Karpas-422 (cell line): ENCODE data around the gene SLC39A12. TPM values are rescaled to one million over a fixed set of nuclear protein-coding genes. Genes with fewer than 3 reads are reported as not detected.

Experiments
- DNase-seq: peaks from one replicate; pipeline ENCODE4 v3.0.0-alpha.2; 2015
- H2AFZ ChIP-seq: fragments of 200-600 bp; sonication (generic); 2 replicates; pipeline ENCODE4 v1.6.1; 2014; ENCODE audit warnings: antibody characterized with exemption, low read length, mixed read lengths
- H3K27ac ChIP-seq: fragments of 200-600 bp; sonication (generic); 2 replicates; pipeline ENCODE4 v1.5.1; 2014; ENCODE audit warnings: mild to moderate bottlenecking, low read length, moderate library complexity
- H3K27me3 ChIP-seq: fragments of 200-600 bp; sonication (generic); 2 replicates; pipeline ENCODE4 v1.6.1; 2014; ENCODE audit warnings: low read length, mixed read lengths
- H3K36me3 ChIP-seq: fragments of 200-600 bp; sonication (generic); 2 replicates; pipeline ENCODE4 v1.6.1; 2014; ENCODE audit warnings: low read length, mixed read lengths; ENCODE audit not compliant: insufficient read depth
- H3K4me1 ChIP-seq: fragments of 200-600 bp; sonication (generic); 2 replicates; pipeline ENCODE4 v1.6.1; 2014; ENCODE audit warnings: mild to moderate bottlenecking, low read length, mixed read lengths
- H3K4me2 ChIP-seq: fragments of 200-600 bp; sonication (generic); 2 replicates; pipeline ENCODE4 v1.6.1; 2014; ENCODE audit warnings: low read length, low read depth, mild to moderate bottlenecking; ENCODE audit not compliant: poor library complexity, severe bottlenecking
- H3K4me3 ChIP-seq: fragments of 200-600 bp; sonication (generic); 2 replicates; pipeline ENCODE4 v1.5.1; 2014; ENCODE audit warnings: mild to moderate bottlenecking, antibody characterized with exemption, low read length, mixed read lengths
- H3K79me2 ChIP-seq: fragments of 200-600 bp; sonication (generic); 2 replicates; pipeline ENCODE4 v1.6.1; 2014; ENCODE audit warnings: mild to moderate bottlenecking, low read length, mixed read lengths
- H3K9ac ChIP-seq: fragments of 200-600 bp; sonication (generic); 2 replicates; pipeline ENCODE4 v1.6.0; 2014; ENCODE audit warnings: low read length
- H3K9me2 ChIP-seq: fragments of 200-600 bp; sonication (generic), shearing (Covaris generic); replicated peaks from 2 replicates; pipeline ENCODE4 v1.6.0; 2014; ENCODE audit warnings: mild to moderate bottlenecking, low read length, moderate library complexity; ENCODE audit not compliant: insufficient read depth
- H3K9me3 ChIP-seq: fragments of 300-700, 200-600 bp; sonication (generic); 2 replicates; pipeline ENCODE4 v1.6.1; 2014; ENCODE audit warnings: low read length, mixed read lengths
- H4K20me1 ChIP-seq: fragments of 200-600 bp; sonication (generic); 2 replicates; pipeline ENCODE4 v1.6.1; 2014; ENCODE audit warnings: mild to moderate bottlenecking, antibody characterized with exemption, low read length, low read depth; ENCODE audit not compliant: insufficient read depth
- total RNA-seq: library from RNA; depleted of rRNA; stranded (reverse); fragments of >200 nt; shearing (Covaris generic); gene quantifications from 2 replicates; pipeline ENCODE4 v1.2.3, GENCODE V29; 2014; ENCODE audit warnings: low replicate concordance

Gene SLC39A12
- total RNA-seq, 1 experiment from 2014 or later, result not detected

DNA sequence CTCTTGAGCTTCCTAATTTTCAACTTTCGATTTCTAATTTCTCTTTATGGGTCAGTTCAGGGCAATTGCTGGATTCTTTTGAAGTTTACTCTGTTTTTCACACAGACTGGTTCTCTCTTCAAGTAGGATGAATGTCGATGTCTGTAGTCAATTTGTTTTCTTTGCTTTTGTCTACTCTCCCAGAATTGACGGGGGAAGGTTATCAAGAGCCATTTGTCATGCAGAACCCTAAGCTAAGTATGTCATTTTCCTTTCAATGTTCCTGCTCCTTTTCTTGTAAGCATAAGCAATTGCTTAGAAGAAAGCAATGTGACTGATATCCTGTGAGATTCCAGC is 53.7 kb downstream of the SLC39A12 start:
- Histone ChIP-seq H3K9ac (no peak overlapping the region), H3K4me1 (no peaks in the 10 kb centered on the region), H3K9me3 (no peaks in the 10 kb centered on the region), H3K9me2 (no peaks in the 10 kb centered on the region), H4K20me1 (no peaks in the 10 kb centered on the region), H3K27ac (no peak overlapping the region), H3K27me3 (no peaks in the 10 kb centered on the region), H2AFZ (no peak overlapping the region), H3K4me3 (no peak overlapping the region), H3K36me3 (no peaks in the 10 kb centered on the region), H3K79me2 (no peaks in the 10 kb centered on the region), H3K4me2 (no peak overlapping the region)
- no peak for DNase-seq

DNA sequence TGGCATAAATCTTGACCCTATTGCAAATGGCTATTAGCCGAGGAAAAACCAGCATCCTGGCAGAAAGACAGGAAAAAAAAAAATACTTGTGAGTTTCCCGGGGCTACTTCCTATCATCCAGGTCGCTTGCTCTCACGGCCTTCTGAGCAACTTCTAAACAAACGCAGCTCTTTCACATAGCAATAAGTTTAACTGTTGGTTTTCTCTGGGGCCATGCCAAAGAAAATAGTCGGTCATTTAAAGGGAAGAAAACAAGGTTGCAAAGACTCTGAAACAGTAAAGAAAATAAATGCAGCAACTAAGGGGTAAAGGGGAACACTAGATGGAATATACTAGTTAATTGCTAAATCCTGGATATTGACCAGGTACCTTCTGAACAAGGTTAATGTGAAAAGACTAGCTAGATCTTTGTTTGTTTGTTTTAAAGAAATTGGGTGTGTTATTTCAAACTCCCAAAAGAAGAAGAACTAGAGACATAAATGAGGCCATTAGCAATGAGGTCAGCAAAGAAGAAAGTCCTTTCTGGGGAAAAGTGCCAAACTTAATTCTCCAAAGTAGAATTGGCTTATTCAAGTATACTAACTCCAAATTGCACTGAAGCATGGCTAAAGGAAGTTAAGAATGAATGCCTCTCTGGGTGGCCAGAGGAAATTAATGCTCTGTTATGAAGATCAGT is 54.2 kb downstream of the SLC39A12 start:
- H3K9ac ChIP-seq, result no peak overlapping the region
- no peaks in the 10 kb centered on the region for H3K79me2 ChIP-seq
- DNase-seq, result no peak
- H3K4me3 ChIP-seq, result no peak overlapping the region
- no peak overlapping the region for H3K4me2 ChIP-seq
- no peaks in the 10 kb centered on the region for H3K4me1 ChIP-seq
- no peak overlapping the region for H2AFZ ChIP-seq
- H4K20me1 ChIP-seq, result no peaks in the 10 kb centered on the region
- H3K36me3 ChIP-seq, result no peaks in the 10 kb centered on the region
- H3K9me2 ChIP-seq, result no peaks in the 10 kb centered on the region
- H3K27me3 ChIP-seq, result no peaks in the 10 kb centered on the region
- no peak overlapping the region for H3K27ac ChIP-seq
- no peaks in the 10 kb centered on the region for H3K9me3 ChIP-seq

DNA sequence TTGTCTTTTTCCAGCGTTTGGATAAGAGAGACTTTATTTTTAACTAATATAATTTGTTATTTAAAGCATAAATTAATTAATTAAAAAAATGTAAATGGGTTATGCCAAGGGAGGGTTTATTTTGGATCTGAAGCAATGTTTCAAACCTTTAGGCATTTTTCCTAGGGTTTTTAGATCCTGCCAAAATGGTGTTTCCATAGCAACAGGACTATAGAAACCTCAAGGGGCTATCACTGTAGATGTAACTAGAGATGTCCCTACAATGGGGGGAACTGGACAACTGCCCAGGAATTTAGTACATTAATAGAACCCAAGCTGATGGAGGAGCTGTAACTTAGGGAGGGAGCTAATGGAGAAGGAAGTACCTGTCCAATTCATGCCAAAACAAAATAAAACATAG is 57.3 kb downstream of the SLC39A12 start:
- Histone ChIP-seq H3K4me1 (no peaks in the 10 kb centered on the region), H3K9me3 (no peaks in the 10 kb centered on the region), H3K4me2 (no peak overlapping the region), H3K9me2 (no peaks in the 10 kb centered on the region), H2AFZ (no peak overlapping the region), H4K20me1 (no peaks in the 10 kb centered on the region), H3K4me3 (no peak overlapping the region), H3K79me2 (no peaks in the 10 kb centered on the region), H3K36me3 (no peaks in the 10 kb centered on the region), H3K9ac (no peak overlapping the region), H3K27ac (no peak overlapping the region), H3K27me3 (no peaks in the 10 kb centered on the region)
- DNase-seq, result no peak

DNA sequence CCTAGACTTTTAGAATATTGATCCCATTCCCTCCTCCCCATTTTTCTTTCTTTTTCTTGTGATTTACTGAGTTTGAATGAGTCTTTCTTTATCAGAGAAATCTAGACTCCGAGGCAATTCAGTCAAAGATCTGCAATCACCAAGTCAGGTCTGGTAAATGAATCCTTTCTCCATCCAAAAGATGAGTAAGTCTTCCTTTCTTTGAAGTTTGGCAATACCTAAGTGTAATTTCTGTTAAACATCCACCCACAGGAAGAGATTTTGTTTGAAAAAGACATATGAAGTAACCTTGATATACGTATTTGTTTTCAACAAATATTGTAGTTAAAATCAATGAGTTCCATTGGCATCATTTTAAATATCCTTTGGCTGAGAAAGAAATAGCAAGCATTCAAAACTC is 58.3 kb downstream of the SLC39A12 start:
- DNase-seq, result no peak
- Histone ChIP-seq H3K4me2 (no peak overlapping the region), H3K36me3 (no peaks in the 10 kb centered on the region), H3K27ac (no peak overlapping the region), H3K9me2 (no peaks in the 10 kb centered on the region), H3K9me3 (no peaks in the 10 kb centered on the region), H3K79me2 (no peaks in the 10 kb centered on the region), H3K4me3 (no peak overlapping the region), H3K9ac (no peak overlapping the region), H2AFZ (no peak overlapping the region), H3K4me1 (no peaks in the 10 kb centered on the region), H3K27me3 (no peaks in the 10 kb centered on the region), H4K20me1 (no peaks in the 10 kb centered on the region)

GRCh38 chr10:18020523-18020922 is 68.8 kb downstream of the SLC39A12 start:
- Histone ChIP-seq H3K4me1 (no peaks in the 10 kb centered on the region), H3K9me3 (no peaks in the 10 kb centered on the region), H3K9me2 (no peaks in the 10 kb centered on the region), H2AFZ (no peak overlapping the region), H3K4me2 (no peak overlapping the region), H3K4me3 (no peak overlapping the region), H4K20me1 (no peaks in the 10 kb centered on the region), H3K27ac (no peak overlapping the region), H3K9ac (no peak overlapping the region), H3K79me2 (no peaks in the 10 kb centered on the region), H3K27me3 (no peaks in the 10 kb centered on the region), H3K36me3 (no peaks in the 10 kb centered on the region)
- DNase-seq, result no peak

DNA sequence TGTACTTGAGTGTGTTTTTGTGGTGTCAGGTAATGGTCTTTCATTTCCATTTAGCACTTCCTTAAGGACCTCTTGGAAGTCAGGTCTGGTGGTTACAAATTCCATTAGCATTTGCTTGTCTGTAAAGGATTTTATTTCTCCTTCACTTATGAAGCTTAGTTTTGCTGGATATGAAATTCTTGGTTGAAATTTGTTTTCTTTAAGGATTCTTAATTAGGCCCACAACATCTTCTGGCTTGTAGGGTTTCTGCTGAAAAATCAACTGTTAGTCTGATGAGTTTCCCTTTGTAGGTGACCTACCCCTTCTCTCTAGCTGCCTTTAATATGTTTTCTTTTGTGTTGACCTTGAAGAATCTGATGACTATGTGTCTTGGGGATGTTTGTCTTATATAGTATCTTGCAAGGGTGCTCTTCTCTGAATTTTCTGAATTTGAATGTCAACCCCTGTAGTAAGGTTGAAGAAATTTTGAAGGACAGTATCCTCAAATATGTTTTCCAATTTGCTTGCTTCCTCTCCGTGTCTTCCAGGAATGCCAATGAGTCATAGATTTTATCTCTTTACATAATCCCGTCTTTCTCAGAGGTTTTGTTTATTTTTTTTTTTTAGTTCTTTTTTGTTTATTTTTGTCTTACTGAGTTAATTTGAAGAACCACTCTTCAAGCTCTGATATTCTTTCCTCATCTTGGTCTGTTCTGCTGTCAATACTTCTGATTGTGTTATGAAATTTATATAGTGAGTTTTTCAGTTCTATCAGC is 70.2 kb downstream of the SLC39A12 start:
- no peaks in the 10 kb centered on the region for H3K9me3 ChIP-seq
- H3K4me1 ChIP-seq, result no peaks in the 10 kb centered on the region
- no peaks in the 10 kb centered on the region for H3K9me2 ChIP-seq
- no peak overlapping the region for H3K9ac ChIP-seq
- H2AFZ ChIP-seq, result no peak overlapping the region
- H3K36me3 ChIP-seq, result no peaks in the 10 kb centered on the region
- no peaks in the 10 kb centered on the region for H4K20me1 ChIP-seq
- H3K4me3 ChIP-seq, result no peak overlapping the region
- no peaks in the 10 kb centered on the region for H3K27me3 ChIP-seq
- no peak for DNase-seq
- no peak overlapping the region for H3K4me2 ChIP-seq
- no peak overlapping the region for H3K27ac ChIP-seq
- no peaks in the 10 kb centered on the region for H3K79me2 ChIP-seq

DNA sequence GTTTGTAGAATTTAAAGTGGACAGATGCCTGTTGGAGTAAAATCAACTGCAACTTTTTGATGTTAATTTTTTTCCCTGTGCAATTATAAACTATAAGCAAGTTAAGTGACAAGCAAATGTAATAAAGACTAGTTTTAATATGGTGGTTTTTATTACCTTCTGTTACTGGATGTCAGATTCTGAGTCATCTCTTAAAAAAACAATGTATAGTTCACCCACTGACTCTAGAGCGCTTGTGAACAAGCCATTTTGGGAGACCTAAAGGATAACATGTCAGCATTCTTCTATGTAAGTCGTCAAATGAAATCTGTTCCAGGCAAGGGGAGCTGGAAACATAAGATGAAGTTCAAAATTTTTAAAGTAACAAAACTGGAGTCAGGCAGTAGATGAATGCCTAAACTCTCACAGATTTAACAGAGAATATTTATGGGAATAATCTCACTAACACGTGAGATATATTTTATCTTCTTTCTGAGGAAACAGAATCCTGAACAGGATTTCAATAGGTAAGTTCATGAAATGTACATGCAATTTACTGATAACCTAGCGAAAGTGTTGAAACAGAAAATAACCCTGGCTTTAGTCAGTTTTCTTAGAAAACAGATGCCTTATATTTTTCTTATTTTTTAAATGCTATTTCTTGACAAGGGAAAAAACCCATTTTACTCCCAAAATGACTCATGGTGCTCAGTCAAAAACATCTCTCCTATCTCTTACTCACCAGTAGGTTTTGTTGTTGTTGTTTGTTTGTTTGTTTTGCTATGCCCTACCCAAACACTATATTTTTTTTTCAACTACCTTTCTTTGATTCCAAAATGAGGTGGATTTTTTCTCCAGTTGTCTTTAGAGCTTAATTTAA is 91.7 kb downstream of the SLC39A12 start:
- Histone ChIP-seq H3K4me2 (no peak overlapping the region), H3K27ac (no peak overlapping the region), H3K36me3 (no peaks in the 10 kb centered on the region), H2AFZ (no peak overlapping the region), H3K4me1 (no peaks in the 10 kb centered on the region), H3K9ac (no peak overlapping the region), H3K9me2 (no peaks in the 10 kb centered on the region), H3K27me3 (no peaks in the 10 kb centered on the region), H3K4me3 (no peak overlapping the region), H3K79me2 (no peaks in the 10 kb centered on the region), H4K20me1 (no peaks in the 10 kb centered on the region), H3K9me3 (no peaks in the 10 kb centered on the region)
- no peak for DNase-seq

DNA sequence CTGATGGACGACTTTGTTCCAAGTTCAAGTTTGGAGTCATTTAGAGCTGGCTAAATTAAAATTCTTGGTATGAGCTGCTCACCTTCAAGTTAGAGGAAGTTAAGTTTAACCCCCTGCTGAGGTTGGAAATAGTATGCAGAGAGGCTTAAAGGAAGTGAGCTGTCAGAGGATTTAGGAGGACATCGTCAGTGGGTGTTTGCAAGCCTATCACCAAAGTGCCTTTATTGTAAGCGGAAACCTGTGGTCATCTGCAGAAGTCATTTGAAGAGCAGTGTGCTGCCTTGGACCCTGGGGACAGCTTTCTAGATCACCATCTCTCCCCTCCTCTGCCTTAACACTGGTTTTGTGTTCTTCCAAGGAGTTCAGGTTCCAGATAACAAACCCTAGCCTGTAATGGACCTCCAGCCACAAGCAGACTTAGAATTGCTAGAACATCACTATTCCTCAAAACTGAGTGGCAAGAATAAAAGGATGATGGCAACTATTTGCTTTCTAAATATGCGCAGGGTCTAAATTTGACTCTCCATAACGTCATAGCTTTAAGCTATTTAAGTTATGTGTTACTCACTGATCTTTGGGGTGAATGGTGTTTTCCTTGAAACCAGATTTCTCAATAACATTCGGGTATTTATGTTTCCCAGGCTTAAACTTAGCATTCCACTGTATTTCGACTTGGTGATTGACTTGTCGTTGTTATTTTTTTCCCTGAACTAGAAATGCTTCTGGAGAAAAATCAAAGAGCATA is 93.4 kb downstream of the SLC39A12 start:
- H3K36me3 ChIP-seq, result no peaks in the 10 kb centered on the region
- H3K9me3 ChIP-seq, result no peaks in the 10 kb centered on the region
- H3K27ac ChIP-seq, result no peak overlapping the region
- DNase-seq, result no peak
- H3K79me2 ChIP-seq, result no peaks in the 10 kb centered on the region
- no peak overlapping the region for H3K9ac ChIP-seq
- no peak overlapping the region for H2AFZ ChIP-seq
- H4K20me1 ChIP-seq, result no peaks in the 10 kb centered on the region
- H3K4me1 ChIP-seq, result no peaks in the 10 kb centered on the region
- no peak overlapping the region for H3K4me2 ChIP-seq
- H3K27me3 ChIP-seq, result no peaks in the 10 kb centered on the region
- H3K9me2 ChIP-seq, result no peaks in the 10 kb centered on the region
- no peak overlapping the region for H3K4me3 ChIP-seq
